CD4-positive, alpha-beta T cell (primary cell): ENCODE results near the gene ANKRD35. TPM values are rescaled to one million over a fixed set of nuclear protein-coding genes. Genes with fewer than 3 reads are reported as not detected.

Experiments used
- ATAC-seq: fragments of 200-7000 bp; cut with Tn5 transposase; one replicate; pipeline ENCODE4 v1.10.0; 2022; ENCODE audit warnings: mild to moderate bottlenecking; ENCODE audit not compliant: poor library complexity
- CTCF ChIA-PET: fragments of 350-600 bp; sonication (Branson Sonifier 250); formaldehyde crosslinking; loops from one replicate; lab custom pipeline; 2021; ENCODE audit warnings: antibody characterized with exemption, inconsistent platforms; lab: Charles Lee
- POLR2A ChIA-PET: fragments of 350-600 bp; sonication (Branson Sonifier 250); formaldehyde crosslinking; loops from one replicate; lab custom pipeline; 2021; ENCODE audit warnings: antibody characterized with exemption, inconsistent platforms; lab: Charles Lee
- DNase-seq, 14 experiments: peaks; one replicate each; pipeline ENCODE4 v3.0.0-alpha.2; 2013 to 2020; ENCODE audit warnings: mixed read lengths in 2 of 14
- H3K27ac ChIP-seq, 2 donors: one replicate each; pipeline versions ENCODE4 v1.5.1 to v1.7.0; 2013; ENCODE audit warnings: low read length in 2 of 2, low read depth in 1 of 2, mild to moderate bottlenecking in 1 of 2
- H3K27me3 ChIP-seq, 2 experiments: 1 replicate in 1 of 2; 2 replicates in 1 of 2; pipeline versions ENCODE4 v1.6.1 to v1.7.0; 2013; ENCODE audit warnings: low read length in 2 of 2, control low read depth in 1 of 2, mild to moderate bottlenecking in 1 of 2, moderate library complexity in 1 of 2; ENCODE audit not compliant: insufficient read depth in 2 of 2, control insufficient read depth in 1 of 2
- H3K36me3 ChIP-seq: one replicate; pipeline ENCODE4 v1.6.1; 2013; ENCODE audit warnings: low read length, control low read depth; ENCODE audit not compliant: insufficient read depth
- H3K4me1 ChIP-seq: one replicate; pipeline ENCODE4 v1.6.1; 2013; ENCODE audit warnings: low read length, control low read depth; ENCODE audit not compliant: insufficient read depth
- H3K4me3 ChIP-seq: one replicate; pipeline ENCODE4 v1.5.1; 2013; ENCODE audit warnings: mild to moderate bottlenecking, low read length, moderate library complexity
- H3K9me3 ChIP-seq, 2 experiments: 1 replicate in 1 of 2; 2 replicates in 1 of 2; pipeline versions ENCODE4 v1.6.1 to v1.7.0; 2013; ENCODE audit warnings: low read length in 2 of 2, mild to moderate bottlenecking in 2 of 2, control low read depth in 1 of 2, moderate library complexity in 1 of 2; ENCODE audit not compliant: control insufficient read depth in 1 of 2, insufficient read depth in 1 of 2
- H3K27ac Mint-ChIP-seq: one replicate; pipeline ENCODE4 v1.8.0; 2020; ENCODE audit warnings: mixed read lengths
- H3K27me3 Mint-ChIP-seq: one replicate; pipeline ENCODE4 v1.8.0; 2021; ENCODE audit warnings: mixed read lengths
- H3K36me3 Mint-ChIP-seq: one replicate; pipeline ENCODE4 v1.8.0; 2021; ENCODE audit warnings: low read depth, mixed read lengths
- H3K4me1 Mint-ChIP-seq: one replicate; pipeline ENCODE4 v1.8.0; 2021; ENCODE audit warnings: low read depth, mixed read lengths
- H3K4me3 Mint-ChIP-seq: one replicate; pipeline ENCODE4 v1.8.0; 2020; ENCODE audit warnings: mild to moderate bottlenecking, mixed read lengths
- H3K9me3 Mint-ChIP-seq: one replicate; pipeline ENCODE4 v1.8.0; 2020; ENCODE audit warnings: mixed read lengths
- CTCF ChIP-seq: fragments of 200-600 bp; IDR thresholded peaks from one replicate; pipeline ENCODE4 v1.8.0; 2022; ENCODE audit warnings: antibody characterized with exemption, mild to moderate bottlenecking
- intact Hi-C, 2 experiments: fragments of 100-400 bp; cut with DNase I in 1 of 2; cut with micrococcal nuclease in 1 of 2; formaldehyde crosslinking; loops; one replicate each; pipeline versions ENCODE4 v1.15.1 to v1.9.0; 2023 to 2025; cut with DNase I, micrococcal nuclease
- total RNA-seq, 174 experiments: library from RNA in 2 of 174; stranded (reverse) in 2 of 174; gene quantifications; one replicate each; pipeline ENCODE4 v1.2.3 and lab custom pipeline; 2021 to 2026

The ANKRD35 gene
- total RNA-seq, 2 experiments from 2014 or later: 0.11 TPM; not detected in 1

- POLR2A ChIA-PET: interaction anchor here (0.7 to 4.8 kb wide), 25 partner anchors 10 to 181 kb away, joined by 3 to 120 read pairs (median 12); partner anchors contain the start of genes ANKRD34A, ANKRD35, ITGA10 and LIX1L
- H3K4me1 Mint-ChIP-seq: peaks cover 20% of the 10 kb centered on the region
- no peaks in the 10 kb centered on the region for H3K27me3 Mint-ChIP-seq
- no peak for TF ChIP-seq CTCF
- H3K27ac Mint-ChIP-seq: peak overlapping the region; percentile 85
- Histone ChIP-seq H3K9me3 (no peaks in the 10 kb centered on the region), H3K27me3 (no peaks in the 10 kb centered on the region), H3K36me3 (peaks cover 27% of the 10 kb centered on the region), H3K4me1 (peaks cover 22% of the 10 kb centered on the region), H3K4me3 (peak overlapping the region; percentile 75), H3K27ac (peak overlapping the region in 1 of 2 donors; percentile 67)
- CTCF ChIA-PET: interaction anchor here (1.0 to 4.2 kb wide), 8 partner anchors 8 to 174 kb away, joined by 3 to 71 read pairs (median 4); partner anchors contain the start of genes ITGA10, NUDT17 and PEX11B
- H3K9me3 Mint-ChIP-seq: no peaks in the 10 kb centered on the region
- peak; percentile 48 for ATAC-seq
- H3K36me3 Mint-ChIP-seq: peaks cover 43% of the 10 kb centered on the region
- peak in 12 of 14 experiments; percentile 13 to 79 (median 56) for DNase-seq
- H3K4me3 Mint-ChIP-seq: peak overlapping the region; percentile 98
- intact Hi-C loops: loop anchor here (2.0 to 5.0 kb wide), 6 partner anchors 14 to 100 kb away; partner anchors contain the start of genes PEX11B (in 2 of the 2), ANKRD35 (in 1 of the 2), LIX1L (in 1 of the 2) and NUDT17 (in 1 of the 2)
Measured at GRCh38 chr1:145858238-145858900, 27.3 kb downstream of the ANKRD35 start.

GRCh38 chr1:145857170-145857569, 28.5 kb downstream of the ANKRD35 start:
- H3K9me3 Mint-ChIP-seq: no peaks in the 10 kb centered on the region
- ChIA-PET POLR2A (interaction anchor here (2.9 to 4.8 kb wide), 8 partner anchors 11 to 180 kb away, joined by 24 to 120 read pairs (median 42); partner anchors contain the start of genes ANKRD34A, ANKRD35, NUDT17 and PEX11B), CTCF (interaction anchor here (4.2 kb wide), 1 partner anchor 12 kb away, joined by 71 read pairs; the partner anchor contains the start of gene NUDT17)
- H3K9me3 ChIP-seq: no peaks in the 10 kb centered on the region
- H3K4me1 ChIP-seq: peaks cover 22% of the 10 kb centered on the region
- no peak overlapping the region for H3K4me3 ChIP-seq
- peaks cover 20% of the 10 kb centered on the region for H3K4me1 Mint-ChIP-seq
- H3K36me3 ChIP-seq: peaks cover 32% of the 10 kb centered on the region
- H3K27me3 ChIP-seq: no peaks in the 10 kb centered on the region
- peak overlapping the region; percentile 77 for H3K4me3 Mint-ChIP-seq
- peaks cover 50% of the 10 kb centered on the region for H3K36me3 Mint-ChIP-seq
- intact Hi-C loops: loop anchor here in 1 of 2 experiments (5.0 kb wide), 1 partner anchor 60 kb away; the partner anchor contains the start of gene PEX11B
- no peak for TF ChIP-seq CTCF
- H3K27ac ChIP-seq: no peak overlapping the region
- peak overlapping the region; percentile 1 for H3K27ac Mint-ChIP-seq
- no peaks in the 10 kb centered on the region for H3K27me3 Mint-ChIP-seq
- ATAC-seq (no peak), DNase-seq (no peak)

GRCh38 chr1:145855426-145855948, 30.2 kb downstream of the ANKRD35 start:
- H3K36me3 Mint-ChIP-seq: peaks cover 62% of the 10 kb centered on the region
- CTCF ChIA-PET: interaction anchor here (0.6 to 1.0 kb wide), 2 partner anchors 10 to 83 kb away, joined by 3 read pairs; partner anchors contain the start of gene NUDT17
- Histone ChIP-seq H3K36me3 (peaks cover 40% of the 10 kb centered on the region), H3K9me3 (no peaks in the 10 kb centered on the region), H3K27me3 (no peaks in the 10 kb centered on the region), H3K4me1 (peaks cover 22% of the 10 kb centered on the region), H3K4me3 (no peak overlapping the region), H3K27ac (no peak overlapping the region)
- no peaks in the 10 kb centered on the region for H3K9me3 Mint-ChIP-seq
- no peak overlapping the region for H3K27ac Mint-ChIP-seq
- DNase-seq (no peak), ATAC-seq (no peak)
- H3K4me1 Mint-ChIP-seq: peaks cover 20% of the 10 kb centered on the region
- H3K4me3 Mint-ChIP-seq: peak overlapping the region; percentile 60
- intact Hi-C loops: loop anchor here in 1 of 2 experiments (5.0 kb wide), 1 partner anchor 62 kb away; the partner anchor contains the start of gene PEX11B
- no peaks in the 10 kb centered on the region for H3K27me3 Mint-ChIP-seq
- POLR2A ChIA-PET: interaction anchor here (4.8 kb wide), 1 partner anchor 9 kb away, joined by 120 read pairs; the partner anchor contains the start of gene NUDT17
- TF ChIP-seq CTCF: no peak
